GM18873 (cell line): ENCODE data around the gene MMADHC.

Experiments
- ATAC-seq: cut with Tn5 transposase; IDR thresholded peaks from one replicate; pipeline ENCODE4 v1.9.1; 2021; ENCODE audit warnings: mild to moderate bottlenecking, moderate library complexity, moderate number of reproducible peaks; ENCODE audit not compliant: unreplicated experiment, low FRiP score

Gene MMADHC

DNA sequence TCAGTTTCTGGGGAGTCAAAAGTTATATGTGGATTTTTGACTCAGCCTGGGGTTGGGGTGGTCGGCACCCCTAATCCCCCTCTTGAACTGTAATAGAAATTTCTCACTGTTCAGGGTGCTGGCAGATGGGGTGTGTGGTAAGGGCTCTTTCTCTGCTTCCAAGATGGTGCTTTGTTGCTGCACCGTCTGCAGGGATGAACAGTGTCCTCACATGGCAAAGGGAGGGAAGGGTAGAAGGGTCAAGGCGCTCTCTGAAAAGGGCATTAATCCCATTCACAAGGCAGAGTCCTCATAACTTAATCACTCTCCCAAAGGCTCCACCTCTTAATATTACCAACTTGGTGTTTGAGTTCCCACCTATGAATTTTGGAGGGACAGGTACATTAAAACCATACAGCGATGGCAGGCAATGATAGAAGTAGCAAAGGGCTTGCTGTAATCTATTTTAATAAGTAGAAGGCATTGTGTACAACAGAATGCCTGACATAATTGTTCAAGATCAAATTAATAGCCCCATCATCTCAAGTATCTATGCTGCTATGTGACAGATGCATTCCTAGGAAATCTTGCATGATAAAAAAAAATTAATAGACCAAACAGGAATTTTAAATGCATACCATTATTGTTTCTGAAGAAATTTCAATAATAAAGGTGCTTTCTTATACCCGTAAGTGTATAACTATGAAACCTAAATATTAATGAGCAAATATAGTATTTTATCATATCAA is 28.1 kb downstream of the MMADHC start:
- no peak for ATAC-seq

DNA sequence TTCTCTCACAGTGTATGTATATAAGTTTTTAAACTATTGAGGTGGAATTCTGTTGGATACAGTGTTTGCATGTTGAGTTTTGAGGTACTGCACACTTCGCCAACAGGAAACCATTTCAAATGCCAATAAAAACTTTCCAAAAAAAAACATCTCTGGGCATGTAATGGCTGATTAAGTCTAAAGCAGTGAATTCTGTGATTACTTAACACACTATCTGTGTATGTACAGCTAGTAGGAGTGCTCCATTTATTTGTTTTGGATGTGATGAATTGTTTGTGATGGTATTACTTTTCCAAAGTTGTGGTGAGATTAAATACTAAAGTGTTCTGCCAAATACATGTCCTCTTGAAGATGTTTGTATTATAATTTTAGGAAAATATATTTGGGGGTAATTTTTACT is 31.1 kb downstream of the MMADHC start:
- ATAC-seq = no peak

DNA sequence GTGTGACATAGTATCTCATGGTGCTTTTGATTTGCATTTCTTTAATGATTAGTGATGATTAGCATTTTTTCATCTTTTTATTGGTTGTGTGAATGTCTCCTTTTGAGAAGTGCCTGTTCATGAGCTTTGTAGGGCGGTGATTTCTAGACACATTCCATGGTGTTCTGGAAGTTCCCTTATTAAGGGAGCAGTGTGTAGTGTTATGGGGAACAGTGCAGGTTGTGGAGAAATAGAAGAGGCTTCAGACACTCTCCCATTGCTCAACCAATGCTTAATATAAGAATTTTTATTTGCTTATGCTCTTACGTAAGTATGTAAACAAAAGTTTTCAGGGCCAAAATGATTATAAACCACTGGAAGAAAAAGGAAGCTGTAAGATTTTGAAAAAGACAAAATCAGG is 34.7 kb downstream of the MMADHC start:
- ATAC-seq = no peak

DNA sequence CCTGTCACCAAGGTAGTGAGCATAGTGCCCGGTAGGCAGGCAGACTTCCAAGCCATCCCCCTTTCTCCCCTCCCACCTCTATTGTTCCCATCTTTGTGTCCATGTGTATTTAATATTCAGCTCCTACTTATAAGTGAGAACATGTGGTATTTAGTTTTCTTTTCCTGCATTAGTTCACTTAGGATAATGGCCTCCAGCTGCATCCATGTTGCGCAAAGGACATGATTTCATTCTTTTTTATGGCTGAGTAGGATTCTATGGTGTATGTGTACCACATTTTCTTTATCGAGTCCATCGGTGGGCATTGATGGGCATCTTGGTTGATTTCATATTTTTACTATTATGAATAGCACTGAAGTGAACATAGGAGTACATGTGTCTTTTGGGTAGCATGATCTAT is 35.3 kb downstream of the MMADHC start:
- no peak for ATAC-seq

DNA sequence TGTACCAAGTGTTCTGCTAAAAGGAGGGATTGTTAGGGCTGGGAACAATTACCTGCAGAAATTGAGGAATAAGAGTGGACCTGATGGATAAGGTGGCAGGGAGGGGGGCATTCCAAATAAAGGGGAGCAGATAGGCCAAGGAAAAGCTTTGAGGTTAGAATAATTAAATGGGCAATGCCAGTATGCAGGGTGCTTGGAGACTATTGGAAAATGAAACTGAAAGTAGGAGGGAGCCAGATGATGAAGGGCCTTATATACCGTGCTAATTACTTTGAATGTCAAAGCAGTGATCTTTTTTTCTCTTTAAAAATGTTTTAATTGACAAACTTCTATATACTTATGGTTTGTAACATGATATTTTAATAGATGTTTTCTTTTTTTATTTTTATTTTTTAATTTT is 42.9 kb downstream of the MMADHC start:
- no peak for ATAC-seq

DNA sequence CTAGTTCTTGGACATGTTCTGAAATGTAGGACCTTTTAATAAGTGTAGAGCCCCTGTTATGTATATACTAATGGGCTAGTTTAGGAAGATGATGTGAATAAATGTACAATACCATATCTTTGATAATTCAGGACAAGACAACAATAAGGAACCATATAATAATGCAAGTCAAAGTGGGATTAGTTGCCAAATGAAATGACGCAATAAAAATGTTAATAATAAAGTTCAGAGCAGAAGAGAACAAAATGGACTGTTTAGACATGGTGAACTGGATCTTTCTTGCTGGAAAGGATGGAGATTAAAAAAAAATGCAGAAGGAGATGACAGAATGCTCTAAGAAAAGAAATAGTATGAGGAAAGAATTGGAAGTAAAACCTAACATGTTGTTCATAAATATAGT is 43.7 kb downstream of the MMADHC start:
- ATAC-seq = no peak

DNA sequence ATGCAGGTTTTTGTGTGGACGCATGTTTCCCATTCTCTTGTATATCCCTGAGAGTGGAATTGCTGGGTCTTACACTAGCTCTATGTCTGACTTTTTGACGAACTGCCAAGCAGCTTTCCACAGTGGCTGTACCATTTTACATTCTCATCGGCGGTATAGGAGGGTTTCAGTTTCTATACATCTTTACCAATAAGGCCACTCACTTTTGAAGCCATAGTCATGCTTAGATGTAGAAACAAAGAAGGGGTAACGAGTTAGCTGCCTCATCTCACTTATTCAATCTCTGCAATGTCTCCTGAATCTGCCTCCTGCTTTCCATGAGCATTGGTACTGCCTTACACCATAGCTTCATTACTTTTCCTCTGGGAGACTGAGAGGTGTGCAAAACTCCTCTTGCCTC is 47.4 kb downstream of the MMADHC start:
- ATAC-seq = no peak

DNA sequence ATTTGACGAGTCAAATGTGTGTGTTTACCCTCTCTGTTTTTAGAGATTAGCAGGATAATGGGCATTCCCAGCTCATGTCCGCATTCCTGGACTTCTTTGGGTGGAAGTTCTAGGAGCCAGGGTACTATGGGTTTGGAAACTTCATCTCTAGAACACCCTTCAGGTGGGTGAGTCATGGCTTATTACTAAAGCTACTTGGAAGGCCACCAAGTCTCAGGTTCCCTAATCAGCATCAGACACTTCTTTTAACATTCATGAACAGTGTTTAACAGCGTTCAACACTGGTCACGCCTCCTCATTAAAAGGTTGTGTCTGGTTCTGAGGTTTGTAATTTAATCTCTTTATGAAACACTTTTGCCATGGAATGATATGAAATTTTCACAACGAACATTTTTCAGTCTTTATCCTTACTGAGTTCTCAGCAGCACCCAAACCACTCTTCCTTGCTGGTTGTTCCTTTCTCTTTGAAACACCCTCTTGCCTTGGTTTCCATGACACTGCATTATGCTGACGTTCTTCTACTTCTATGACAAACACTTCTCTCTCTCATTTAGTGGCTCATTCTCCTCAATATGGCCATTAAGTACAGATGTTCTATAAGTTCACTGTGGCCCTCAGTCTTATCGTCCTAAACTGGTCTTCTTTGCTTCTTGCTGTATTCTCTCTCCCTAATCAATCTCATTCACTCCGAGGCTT is 49.3 kb downstream of the MMADHC start:
- no peak for ATAC-seq

DNA sequence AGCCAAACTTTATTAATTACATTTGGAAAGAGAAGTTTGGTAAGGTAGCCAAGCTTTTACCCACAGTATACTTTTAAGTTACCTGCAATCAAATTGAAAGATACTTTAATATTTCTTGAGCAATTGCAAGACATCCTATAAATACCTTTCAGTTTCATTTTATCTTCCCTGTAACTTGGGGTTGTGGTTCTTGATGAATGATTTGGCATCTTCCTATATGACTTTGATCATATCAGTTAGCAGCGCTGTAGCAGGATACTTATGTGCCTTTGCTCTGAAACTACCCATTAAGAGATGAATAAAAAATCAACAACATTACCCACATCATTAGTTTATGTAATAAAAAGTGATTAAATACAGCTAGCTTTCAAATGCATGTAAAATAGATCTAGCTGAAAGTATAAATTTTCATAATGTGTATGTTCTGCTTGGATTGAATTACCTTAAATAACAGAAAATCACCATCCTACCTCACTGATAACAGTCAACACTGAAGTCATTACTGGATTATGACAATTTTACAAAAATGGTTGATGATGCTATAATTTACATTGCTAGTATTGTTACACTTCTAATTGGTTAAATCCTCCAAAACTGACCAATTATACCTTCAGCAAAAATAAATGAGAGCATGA is 50.4 kb downstream of the MMADHC start:
- ATAC-seq = no peak

DNA sequence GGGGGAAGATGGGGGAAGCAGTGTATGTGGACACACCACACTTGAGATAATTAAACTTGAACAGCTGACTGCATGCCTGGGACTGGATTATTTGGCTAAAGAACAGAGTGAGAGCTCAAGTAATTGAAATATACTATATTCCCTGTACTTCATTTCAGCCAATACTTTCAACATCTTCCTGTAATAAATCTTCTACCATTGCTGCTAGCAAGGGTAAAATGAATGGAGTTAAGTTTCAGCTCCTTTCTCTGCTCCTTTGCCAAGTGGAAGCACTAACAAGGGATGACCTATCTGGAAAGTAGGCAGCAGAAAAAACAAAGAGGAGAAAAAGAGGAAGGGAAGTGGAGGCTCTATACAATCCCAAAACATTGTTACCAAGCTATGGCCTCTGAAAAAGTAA is 50.9 kb downstream of the MMADHC start:
- no peak for ATAC-seq

DNA sequence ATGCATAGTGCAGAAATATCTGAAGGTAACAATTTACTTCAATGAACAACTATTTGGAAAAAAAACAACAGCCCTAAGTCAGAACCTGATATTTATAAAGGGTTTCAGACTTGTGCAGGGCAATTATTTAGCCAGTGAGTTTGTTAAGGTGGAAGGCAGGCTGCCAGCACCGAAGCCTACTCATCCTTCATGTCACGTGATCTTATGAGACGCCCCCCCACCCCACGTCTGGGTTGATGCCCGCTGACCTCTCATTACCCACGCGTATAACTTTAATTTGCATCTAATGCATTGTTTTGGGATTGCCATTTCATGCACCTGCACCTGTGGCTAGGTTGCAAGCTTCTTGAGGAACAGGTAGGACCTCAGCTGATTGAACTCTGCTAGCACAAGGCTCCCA is 52.9 kb downstream of the MMADHC start:
- ATAC-seq = no peak

DNA sequence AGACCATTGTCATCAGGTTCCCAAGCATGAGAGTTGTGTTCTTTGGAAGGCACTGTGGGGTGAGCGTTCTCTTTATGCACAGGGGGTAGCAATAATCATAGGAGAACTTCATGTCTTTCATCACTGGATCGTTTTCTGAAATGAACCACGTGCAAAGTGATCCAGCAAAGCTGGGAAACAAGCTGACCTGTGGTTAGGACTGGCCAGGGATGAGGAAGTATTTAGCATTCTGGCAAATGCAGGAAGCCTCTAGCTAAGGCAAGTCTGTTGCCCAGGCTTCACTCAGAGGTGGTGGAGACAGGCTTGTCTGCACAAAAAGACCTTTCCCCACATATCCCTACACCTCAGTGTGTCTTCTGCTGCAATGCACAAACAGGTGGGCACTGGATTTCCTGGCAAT is 58.6 kb downstream of the MMADHC start:
- ATAC-seq = no peak

DNA sequence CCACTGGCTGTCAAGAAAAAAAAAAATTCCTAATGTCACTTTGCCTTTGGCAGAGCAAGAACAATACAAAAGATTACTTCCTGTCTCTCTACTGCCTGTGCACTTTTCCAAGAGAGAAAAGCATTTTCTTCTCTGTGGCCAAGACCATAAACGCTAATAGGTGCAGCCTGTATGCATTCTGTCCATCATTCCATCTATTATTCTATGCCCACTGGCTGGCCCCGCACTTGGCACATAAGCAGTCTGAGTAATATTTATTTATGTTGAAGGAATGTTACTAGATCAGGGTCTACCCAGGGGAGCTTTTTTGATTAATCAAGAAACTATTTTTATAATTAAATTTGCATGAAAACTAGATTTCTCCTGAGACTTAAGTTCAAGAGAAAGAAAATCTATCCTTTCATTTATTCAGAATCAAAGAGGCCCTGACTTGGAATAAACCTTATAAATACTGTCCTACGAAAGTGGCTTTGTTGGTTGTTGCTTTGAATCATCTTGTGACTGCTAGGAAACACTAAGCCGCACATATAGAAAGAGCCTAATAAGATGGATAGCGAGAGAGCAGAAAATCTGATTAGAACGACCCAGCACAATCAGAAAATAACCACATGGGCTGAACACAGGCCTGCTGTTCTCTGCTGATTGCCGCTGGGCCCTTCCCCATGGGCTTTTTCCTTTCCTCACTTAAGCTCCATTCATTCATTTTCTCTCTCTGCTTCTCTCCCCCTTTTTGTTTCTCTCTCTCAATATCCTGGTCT is 59.4 kb downstream of the MMADHC start:
- ATAC-seq = no peak

DNA sequence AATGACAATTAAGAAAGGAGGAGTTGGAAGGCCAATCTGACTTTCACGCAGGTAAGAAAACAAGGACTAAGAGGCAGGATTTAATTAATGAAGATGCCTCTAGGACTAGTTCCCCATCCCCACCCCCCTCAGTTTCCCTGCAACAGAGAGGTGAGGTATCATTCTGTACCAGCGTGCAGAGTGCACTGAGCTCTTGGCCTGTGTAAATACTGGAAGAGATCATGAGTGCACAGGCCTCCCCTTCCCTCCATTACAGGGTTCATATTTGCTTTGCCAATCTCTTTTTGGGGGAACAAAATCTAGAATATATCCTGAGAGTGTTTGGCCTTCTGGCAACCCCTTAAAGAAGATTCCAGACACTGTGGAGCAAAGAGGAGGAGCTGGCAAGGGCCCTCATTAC is 60.9 kb downstream of the MMADHC start:
- no peak for ATAC-seq

DNA sequence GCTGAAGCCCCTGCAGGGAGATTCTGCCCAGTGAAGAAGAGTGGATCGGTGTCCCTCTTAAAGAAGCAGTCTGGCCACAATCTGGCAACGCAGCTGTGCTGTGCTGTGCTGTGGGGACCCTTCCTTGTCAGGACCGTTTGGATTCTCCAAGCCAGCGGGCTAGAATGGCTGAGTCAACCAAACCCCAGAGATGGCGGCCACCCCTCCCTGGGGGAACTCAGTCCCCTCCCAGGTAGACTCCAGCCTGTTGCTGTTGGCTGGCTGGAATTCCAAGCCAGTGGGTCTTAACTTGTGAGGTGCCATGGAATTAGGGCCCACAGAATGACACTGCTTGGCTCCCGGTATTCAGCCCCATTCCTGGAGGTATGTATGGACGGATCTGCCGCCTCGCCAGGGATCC is 62.3 kb downstream of the MMADHC start:
- no peak for ATAC-seq
